ENCODE results near the gene SLC37A2. TPM values are rescaled to one million over a fixed set of nuclear protein-coding genes. Genes with fewer than 3 reads are reported as not detected.

The SLC37A2 gene
- total RNA-seq, 1 donor = 1.7 TPM

DNA sequence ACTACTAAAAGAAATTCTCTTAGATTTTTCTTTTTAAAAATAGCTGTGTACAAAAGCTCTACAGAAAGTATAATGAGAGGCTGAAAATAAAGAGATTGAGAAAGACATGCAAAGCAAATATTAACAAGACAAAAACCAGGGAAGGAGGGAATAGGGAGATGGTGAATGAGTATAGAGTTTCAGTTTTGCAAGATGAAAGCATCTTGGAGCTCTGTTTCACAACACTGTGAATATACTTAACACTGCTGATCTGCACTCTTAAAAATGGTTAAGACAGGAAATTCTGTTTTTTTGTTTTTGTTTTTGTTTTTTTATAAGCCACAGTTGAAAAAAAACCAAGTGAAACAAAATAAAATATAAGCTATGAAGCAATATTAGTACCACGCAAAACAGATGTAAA, 42.8 kb downstream of the SLC37A2 start:
- peak; percentile 62 for DNase-seq (ENCODE audit: low read depth)
- no peak overlapping the region for H3K4me3 ChIP-seq (ENCODE audit: low read depth, low read length)
- TF ChIP-seq, protein P1, sequence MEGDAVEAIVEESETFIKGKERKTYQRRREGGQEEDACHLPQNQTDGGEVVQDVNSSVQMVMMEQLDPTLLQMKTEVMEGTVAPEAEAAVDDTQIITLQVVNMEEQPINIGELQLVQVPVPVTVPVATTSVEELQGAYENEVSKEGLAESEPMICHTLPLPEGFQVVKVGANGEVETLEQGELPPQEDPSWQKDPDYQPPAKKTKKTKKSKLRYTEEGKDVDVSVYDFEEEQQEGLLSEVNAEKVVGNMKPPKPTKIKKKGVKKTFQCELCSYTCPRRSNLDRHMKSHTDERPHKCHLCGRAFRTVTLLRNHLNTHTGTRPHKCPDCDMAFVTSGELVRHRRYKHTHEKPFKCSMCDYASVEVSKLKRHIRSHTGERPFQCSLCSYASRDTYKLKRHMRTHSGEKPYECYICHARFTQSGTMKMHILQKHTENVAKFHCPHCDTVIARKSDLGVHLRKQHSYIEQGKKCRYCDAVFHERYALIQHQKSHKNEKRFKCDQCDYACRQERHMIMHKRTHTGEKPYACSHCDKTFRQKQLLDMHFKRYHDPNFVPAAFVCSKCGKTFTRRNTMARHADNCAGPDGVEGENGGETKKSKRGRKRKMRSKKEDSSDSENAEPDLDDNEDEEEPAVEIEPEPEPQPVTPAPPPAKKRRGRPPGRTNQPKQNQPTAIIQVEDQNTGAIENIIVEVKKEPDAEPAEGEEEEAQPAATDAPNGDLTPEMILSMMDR (IDR thresholded peaks at IDR 0.05; ENCODE audit: insufficient read depth, low read depth, low read length) = no peak

DNA sequence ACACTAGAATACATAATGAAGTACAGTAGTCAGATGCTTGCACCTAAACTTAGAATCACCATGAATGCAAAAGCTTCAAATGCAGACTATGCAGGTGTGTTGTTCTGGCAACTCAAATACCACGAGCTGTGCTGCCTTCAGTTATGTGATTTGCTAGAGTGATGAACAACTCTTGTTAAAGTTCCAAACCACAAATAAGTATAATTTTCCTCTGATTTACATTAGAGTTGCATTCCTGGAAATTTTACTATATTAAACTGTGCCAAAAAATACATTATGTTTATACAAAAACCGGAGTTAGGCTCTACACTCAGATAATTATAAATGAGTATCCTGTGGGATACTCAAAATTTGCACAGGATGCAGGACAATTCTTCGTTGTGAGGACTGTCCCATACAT, 45.4 kb downstream of the SLC37A2 start:
- no peak for DNase-seq (ENCODE audit: low read depth)
- TF ChIP-seq, protein P1 (IDR thresholded peaks at IDR 0.05; ENCODE audit: insufficient read depth, low read depth, low read length) = no peak
- no peak overlapping the region for H3K4me3 ChIP-seq (ENCODE audit: low read depth, low read length)

DNA sequence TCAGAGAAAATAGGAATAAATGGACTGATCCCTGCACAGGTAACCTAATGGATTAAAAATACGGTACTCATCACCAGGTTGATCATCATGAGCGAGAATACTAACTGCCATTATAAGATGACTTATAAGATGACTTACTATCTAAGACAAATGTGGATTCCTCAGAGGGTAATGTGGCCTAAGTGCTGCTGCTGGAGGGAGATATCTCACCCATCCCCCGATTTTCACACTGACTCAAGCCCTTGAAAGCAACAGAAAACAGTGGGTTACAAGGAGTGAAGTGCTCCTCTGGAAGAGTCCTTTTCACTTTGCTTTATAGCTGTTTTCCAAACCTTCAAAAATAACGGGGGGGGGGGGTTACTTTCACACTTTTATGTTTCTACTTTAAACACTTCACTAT, 47.4 kb downstream of the SLC37A2 start:
- TF ChIP-seq, protein P1 (IDR thresholded peaks at IDR 0.05; ENCODE audit: insufficient read depth, low read depth, low read length) = no peak
- peak overlapping the region; percentile 75 for H3K4me3 ChIP-seq (ENCODE audit: low read depth, low read length)
- no peak for DNase-seq (ENCODE audit: low read depth)

DNA sequence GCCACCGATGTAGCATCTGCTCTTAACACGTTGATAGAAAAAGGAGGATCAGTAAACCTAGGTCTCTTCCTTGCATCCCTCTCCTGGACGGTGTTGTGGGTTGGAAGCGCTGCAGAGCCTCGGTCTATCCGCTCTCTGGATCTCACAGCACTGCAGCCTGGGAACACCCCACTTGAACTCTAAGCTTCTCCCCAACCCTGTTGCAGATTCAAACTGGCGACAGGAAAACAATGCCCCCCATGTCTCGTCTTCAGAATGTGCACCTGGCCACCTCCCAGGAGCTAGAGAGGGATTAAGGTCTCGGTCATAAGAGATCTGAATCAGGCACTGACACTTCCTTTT, 47.9 kb downstream of the SLC37A2 start:
- no peak for DNase-seq (ENCODE audit: low read depth)
- H3K4me3 ChIP-seq (ENCODE audit: low read depth, low read length) = peak overlapping the region; percentile 75
- TF ChIP-seq, protein P1 (IDR thresholded peaks at IDR 0.05; ENCODE audit: insufficient read depth, low read depth, low read length) = no peak

DNA sequence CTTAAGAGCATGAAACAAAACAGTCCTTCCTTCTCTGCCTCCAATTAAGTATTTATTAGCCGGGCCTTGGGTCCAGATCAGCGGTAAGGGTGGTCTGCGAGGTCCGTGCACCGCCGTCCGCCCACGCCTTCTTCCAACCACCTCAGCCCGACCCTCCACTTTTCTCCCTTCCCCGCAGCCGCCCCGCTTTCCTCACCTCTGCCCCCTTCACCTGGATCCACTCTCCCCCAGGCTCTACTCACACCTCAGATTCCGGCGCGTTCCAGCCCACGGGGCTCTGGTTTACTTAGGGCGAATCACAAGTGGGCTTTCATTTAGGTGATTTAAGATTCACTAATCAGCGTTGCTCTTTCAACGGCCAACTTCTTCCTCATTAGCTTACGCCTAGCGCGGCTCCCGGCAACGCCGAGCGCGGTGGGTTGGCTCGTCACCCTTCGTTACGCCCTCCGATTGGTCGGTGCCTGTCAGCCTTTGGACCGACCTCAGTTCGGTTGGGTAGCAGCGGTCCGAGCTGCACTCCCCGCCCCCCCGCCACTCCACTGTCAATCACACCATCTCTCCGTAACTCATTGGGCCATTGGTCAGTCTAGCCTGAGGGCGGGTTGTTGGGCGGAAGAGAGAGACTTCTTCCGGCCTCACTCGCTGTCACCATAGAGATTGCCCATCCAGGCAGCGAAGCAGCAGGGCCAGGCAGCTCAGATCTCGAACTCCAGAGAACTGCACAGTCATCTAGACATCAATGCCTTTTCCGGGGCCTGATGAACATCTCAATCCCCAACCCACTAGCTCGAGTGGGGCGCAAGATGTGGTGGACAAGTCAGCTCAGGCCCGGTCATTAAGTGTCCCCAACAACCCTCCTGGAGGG, 48.5 kb downstream of the SLC37A2 start, which contains the start of gene TMEM218:
Gene TMEM218 (minus strand): TSS at position 284 of the 865 bp plus-strand sequence. CDS start 9,385 bp downstream, outside the sequence.
- TF ChIP-seq, protein P1 (IDR thresholded peaks at IDR 0.05; ENCODE audit: insufficient read depth, low read depth, low read length) = no peak
- peak within 1 kb of the TSS; percentile 75 for H3K4me3 ChIP-seq (ENCODE audit: low read depth, low read length)
- peak; percentile 99 for DNase-seq (ENCODE audit: low read depth)

DNA sequence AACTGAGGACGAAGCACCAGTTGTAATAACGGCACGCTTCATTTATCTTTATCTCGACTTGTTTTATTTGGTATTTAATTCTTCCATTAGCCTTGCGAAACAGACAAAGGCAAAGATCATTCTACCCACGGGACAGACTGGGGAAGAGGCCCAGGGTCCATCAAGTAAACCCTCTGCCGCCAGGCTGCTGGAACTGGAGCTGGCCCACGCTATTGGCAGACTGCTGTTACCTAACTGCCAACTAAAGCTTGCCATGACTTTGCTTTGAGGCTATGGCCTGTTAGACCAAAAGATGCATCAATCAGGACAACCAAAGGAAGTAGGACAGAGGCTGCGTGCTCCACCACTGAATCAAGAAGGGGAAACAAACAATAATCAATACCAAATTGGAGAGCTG, 49.1 kb downstream of the SLC37A2 start:
- TF ChIP-seq, protein P1 (IDR thresholded peaks at IDR 0.05; ENCODE audit: insufficient read depth, low read depth, low read length) = no peak
- no peak for DNase-seq (ENCODE audit: low read depth)
- H3K4me3 ChIP-seq (ENCODE audit: low read depth, low read length) = peak overlapping the region; percentile 46

All from fibroblast of villous mesenchyme (primary cell).